Esophagus (tissue), 2 donors: Measurements from ENCODE around the gene EEF2. TPM values are rescaled to one million over a fixed set of nuclear protein-coding genes. Genes with fewer than 3 reads are reported as not detected.
"Not testable (repeated sequence)": the region's sequence is repeated elsewhere in the genome, so short reads cannot be mapped to it uniquely, and the experiment has no call there.

Source experiments
- H3K27ac ChIP-seq, 2 donors: one replicate each; pipeline ENCODE4 v1.5.1; 2013; ENCODE audit warnings: low read depth in 2 of 2, mild to moderate bottlenecking in 2 of 2, inconsistent platforms in 1 of 2, low read length in 1 of 2, moderate library complexity in 1 of 2
- H3K27me3 ChIP-seq, 2 donors: one replicate each; pipeline ENCODE4 v1.6.1; 2013; ENCODE audit warnings: low read length in 2 of 2, control low read depth in 1 of 2, mild to moderate bottlenecking in 1 of 2; ENCODE audit not compliant: insufficient read depth in 2 of 2, control insufficient read depth in 1 of 2
- H3K36me3 ChIP-seq, 2 donors: one replicate each; pipeline ENCODE4 v1.6.1; 2013; ENCODE audit warnings: low read length in 1 of 2; ENCODE audit not compliant: control insufficient read depth in 2 of 2, insufficient read depth in 2 of 2
- H3K4me1 ChIP-seq, 2 donors: one replicate each; pipeline ENCODE4 v1.6.1; 2013; ENCODE audit warnings: low read length in 1 of 2; ENCODE audit not compliant: control insufficient read depth in 2 of 2, insufficient read depth in 2 of 2
- H3K4me3 ChIP-seq, 2 donors: one replicate each; pipeline ENCODE4 v1.5.1; 2013; ENCODE audit warnings: low read length in 2 of 2, mild to moderate bottlenecking in 2 of 2, low read depth in 1 of 2, moderate library complexity in 1 of 2
- H3K9me3 ChIP-seq, 2 donors: one replicate each; pipeline ENCODE4 v1.6.1; 2013; ENCODE audit warnings: mild to moderate bottlenecking in 2 of 2, low read depth in 1 of 2, low read length in 1 of 2, moderate library complexity in 1 of 2; ENCODE audit not compliant: control insufficient read depth in 2 of 2, insufficient read depth in 1 of 2
- WGBS, 2 donors: extraction: QIAGEN DNeasy Blood & Tissue Kit; methylation state at CpG; one replicate each; pipeline ENCODE4 v1.1.7; 2013; 5-methylcytosine and 5-hydroxymethylcytosine counted together
- polyA plus RNA-seq, 2 donors: library from polyadenylated mRNA; stranded (reverse); fragments of 200-250 nt; gene quantifications; one replicate each; pipeline ENCODE4 v1.2.3, GENCODE V29; 2013
- donor health status: healthy with polysubstance abuse.
- donor health status: Bipolar disorder and iron deficiency.

EEF2 gene
- polyA plus RNA-seq, 2 donors, result 494 to 820 TPM

- 81 to 87% methylated on average over 9 of the region's 9 CpGs for WGBS, 2 donors
- peak overlapping the region in 1 of 2 donors; percentile 51 for H3K27ac ChIP-seq
- H3K9me3 ChIP-seq, result not testable (repeated sequence)
These were observed 32.4 kb downstream of the EEF2 start for GRCh38 chr19:3952755-3953276.

GRCh38 chr19:3950871-3951861 lies 34.1 kb downstream of the EEF2 start:
- no peaks in the 10 kb centered on the region for H3K36me3 ChIP-seq
- peak overlapping the region in 1 of 2 donors; percentile 74 for H3K27ac ChIP-seq
- WGBS, 2 donors, result 34 to 42% methylated on average over 38 to 41 of the region's 41 CpGs
- peak overlapping the region in 1 of 2 donors; percentile 11 for H3K4me3 ChIP-seq
- no peaks in the 10 kb centered on the region for H3K4me1 ChIP-seq
- no peaks in the 10 kb centered on the region for H3K27me3 ChIP-seq
- no peaks in the 10 kb centered on the region for H3K9me3 ChIP-seq

More at GRCh38 chr19:3952755-3953276, 32.4 kb downstream of the EEF2 start:
- H3K4me3 ChIP-seq, H3K4me1 ChIP-seq, H3K27me3 ChIP-seq, H3K36me3 ChIP-seq: not testable (repeated sequence)

- H3K27ac ChIP-seq, result peak overlapping the region in 1 of 2 donors; percentile 8
- no peaks in the 10 kb centered on the region for H3K36me3 ChIP-seq
- no peaks in the 10 kb centered on the region for H3K9me3 ChIP-seq
- H3K4me3 ChIP-seq, result no peak overlapping the region
- no peaks in the 10 kb centered on the region for H3K4me1 ChIP-seq
- 53 to 54% methylated on average over 16 to 20 of the region's 20 CpGs for WGBS, 2 donors
- no peaks in the 10 kb centered on the region for H3K27me3 ChIP-seq
These were observed 35.0 kb downstream of the EEF2 start for GRCh38 chr19:3949997-3950859.

- no peaks in the 10 kb centered on the region for H3K9me3 ChIP-seq
- no peaks in the 10 kb centered on the region for H3K4me1 ChIP-seq
- H3K27ac ChIP-seq, result no peak overlapping the region
- H3K4me3 ChIP-seq, result no peak overlapping the region
- H3K36me3 ChIP-seq, result no peaks in the 10 kb centered on the region
- no peaks in the 10 kb centered on the region for H3K27me3 ChIP-seq
- 78 to 79% methylated on average over 11 of the region's 11 CpGs for WGBS, 2 donors
These were observed 36.0 kb downstream of the EEF2 start for GRCh38 chr19:3949294-3949693.

- not testable (repeated sequence) for H3K36me3 ChIP-seq, H3K27ac ChIP-seq, H3K27me3 ChIP-seq, H3K4me1 ChIP-seq, H3K4me3 ChIP-seq, H3K9me3 ChIP-seq
- 85 to 87% methylated on average over 15 of the region's 15 CpGs for WGBS, 2 donors
These were observed 37.8 kb downstream of the EEF2 start for GRCh38 chr19:3947316-3947933.

- H3K36me3 ChIP-seq, result no peaks in the 10 kb centered on the region
- H3K9me3 ChIP-seq, result no peaks in the 10 kb centered on the region
- H3K4me3 ChIP-seq, result no peak overlapping the region
- no peaks in the 10 kb centered on the region for H3K4me1 ChIP-seq
- no peak overlapping the region for H3K27ac ChIP-seq
- 43 to 53% methylated on average over 2 of the region's 2 CpGs for WGBS, 2 donors
- H3K27me3 ChIP-seq, result no peaks in the 10 kb centered on the region
These were observed 39.4 kb downstream of the EEF2 start for GRCh38 chr19:3945838-3946237.

- Histone ChIP-seq H3K27ac (no peak overlapping the region), H3K9me3 (no peaks in the 10 kb centered on the region), H3K27me3 (no peaks in the 10 kb centered on the region), H3K4me3 (no peak overlapping the region), H3K4me1 (no peaks in the 10 kb centered on the region), H3K36me3 (no peaks in the 10 kb centered on the region)
- WGBS, 2 donors, result 73 to 78% methylated on average over 11 of the region's 11 CpGs
These were observed 41.1 kb downstream of the EEF2 start for GRCh38 chr19:3944018-3944721.

- no peaks in the 10 kb centered on the region for H3K4me1 ChIP-seq
- no peaks in the 10 kb centered on the region for H3K27me3 ChIP-seq
- H3K4me3 ChIP-seq, result no peak overlapping the region
- no peaks in the 10 kb centered on the region for H3K36me3 ChIP-seq
- no peak overlapping the region for H3K27ac ChIP-seq
- WGBS, 2 donors, result 73 to 76% methylated on average over 8 of the region's 8 CpGs
- H3K9me3 ChIP-seq, result no peaks in the 10 kb centered on the region
These were observed 42.4 kb downstream of the EEF2 start for GRCh38 chr19:3942790-3943409.
